ENCODE data around the gene IFT22.
A peak's percentile ranks its signal among the peaks of the same experiment; 100 is the strongest.
"Not testable (repeated sequence)": the region's sequence is repeated elsewhere in the genome, so short reads cannot be mapped to it uniquely, and the experiment has no call there.

Gene IFT22

DNA sequence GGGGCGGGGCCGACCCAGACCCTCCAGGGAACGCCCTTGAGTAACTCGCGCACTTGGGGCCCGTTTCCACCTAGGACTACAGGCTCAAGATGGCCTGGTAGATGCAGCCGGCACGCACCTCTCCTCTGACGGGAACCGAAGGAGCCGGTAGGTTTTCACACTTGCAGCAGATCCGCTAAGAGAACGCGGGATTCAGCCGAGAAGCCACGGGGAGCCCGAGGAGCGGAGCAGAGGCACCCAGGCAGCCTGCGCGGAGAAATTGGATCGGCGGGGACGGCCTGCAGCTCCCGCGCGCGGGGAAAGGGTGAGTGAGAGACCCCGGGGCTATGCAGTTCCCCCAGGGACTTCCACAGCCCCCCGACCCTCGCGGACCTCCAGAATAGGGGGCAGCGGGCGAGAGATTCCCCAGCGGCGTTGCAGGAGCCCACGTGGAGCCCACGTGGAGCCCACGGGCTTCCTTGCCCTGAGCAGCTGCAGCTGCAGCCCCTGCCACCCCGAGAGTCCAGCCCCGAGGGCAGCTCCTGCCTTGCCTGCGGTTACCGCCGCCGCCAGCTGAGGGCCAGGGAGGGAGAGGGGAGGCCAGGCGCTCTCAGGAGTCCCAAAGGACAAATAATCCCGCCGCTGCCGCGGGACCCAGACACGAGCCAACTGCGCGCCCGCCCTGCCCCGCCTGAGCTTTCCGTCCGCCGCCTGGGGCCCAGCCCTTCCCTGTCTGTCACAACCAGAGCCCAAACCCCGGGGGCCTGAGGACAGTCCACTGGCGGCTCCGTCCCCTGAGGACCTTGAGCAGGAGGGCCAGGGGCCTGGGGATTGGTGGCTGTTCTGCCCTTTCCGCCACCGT lies 13.1 kb downstream of the IFT22 start:
- peak; percentile 13 for DNase-seq

DNA sequence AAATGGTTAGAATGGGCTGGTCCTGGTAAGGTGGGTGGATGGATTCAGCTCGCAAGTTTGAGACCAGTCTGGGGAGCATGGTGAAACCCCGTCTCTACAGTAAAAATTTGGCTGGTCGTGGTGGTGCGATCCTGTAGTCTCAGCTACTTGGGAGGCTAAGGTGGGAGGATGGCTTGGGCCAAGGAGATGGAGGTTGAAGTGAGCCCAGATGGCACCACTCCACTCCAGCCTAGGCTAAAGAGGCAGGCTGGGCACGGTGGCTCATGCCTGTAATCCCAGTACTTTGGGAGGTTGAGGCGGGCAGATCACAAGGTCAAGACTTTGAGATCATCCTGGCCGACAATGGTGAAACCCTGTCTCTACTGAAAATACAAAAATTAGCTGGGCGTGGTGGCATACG lies 15.3 kb downstream of the IFT22 start:
- no peak for DNase-seq

DNA sequence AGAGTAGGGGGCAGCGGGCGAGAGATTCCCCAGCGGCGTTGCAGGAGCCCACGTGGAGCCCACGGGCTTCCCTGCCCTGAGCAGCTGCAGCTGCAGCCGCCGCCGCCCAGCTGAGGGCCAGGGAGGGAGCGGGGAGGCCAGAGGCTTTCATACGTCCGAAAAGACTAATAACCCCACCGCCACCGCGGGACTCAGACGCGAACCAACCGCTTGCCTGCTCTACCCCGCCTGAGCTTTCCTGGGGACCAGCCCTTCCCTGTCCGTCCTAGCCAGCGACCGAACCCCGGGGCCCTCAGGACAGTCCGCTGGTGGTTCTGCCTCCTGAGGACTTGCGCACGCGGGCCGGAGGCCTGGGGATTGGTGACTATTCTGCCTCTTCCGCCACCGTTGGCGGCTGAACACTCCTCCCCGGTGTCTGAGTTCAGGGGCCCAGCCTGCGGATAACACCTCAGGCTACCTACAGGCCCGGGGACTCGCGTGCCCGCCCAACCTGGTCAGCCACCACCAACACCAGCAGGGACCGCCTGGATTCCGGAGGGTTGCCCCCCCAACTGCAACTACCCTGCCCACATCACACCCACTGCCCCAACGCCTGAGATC lies 18.4 kb downstream of the IFT22 start:
- DNase-seq: no peak

DNA sequence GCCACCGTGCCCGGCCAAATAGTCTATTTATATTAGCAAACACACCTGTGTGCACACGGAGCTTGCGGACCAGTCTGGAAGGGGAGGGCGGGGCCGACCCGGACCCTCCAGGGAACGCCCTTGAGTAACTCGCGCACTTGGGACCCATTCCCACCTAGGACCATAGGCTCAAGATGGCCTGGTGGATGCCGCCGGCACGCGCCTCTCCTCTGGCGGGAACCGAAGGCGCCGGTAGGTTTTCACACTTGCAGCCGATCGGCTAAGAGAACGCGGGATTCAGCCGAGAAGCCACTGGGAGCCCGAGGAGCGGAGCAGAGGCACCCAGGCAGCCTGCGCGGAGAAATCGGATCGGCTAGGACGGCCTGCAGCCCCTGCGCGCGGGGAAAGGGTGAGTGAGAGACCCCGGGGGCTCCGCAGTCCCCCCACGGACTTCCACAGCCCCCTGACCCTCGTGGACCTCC lies 18.9 kb downstream of the IFT22 start:
- DNase-seq: no peak

DNA sequence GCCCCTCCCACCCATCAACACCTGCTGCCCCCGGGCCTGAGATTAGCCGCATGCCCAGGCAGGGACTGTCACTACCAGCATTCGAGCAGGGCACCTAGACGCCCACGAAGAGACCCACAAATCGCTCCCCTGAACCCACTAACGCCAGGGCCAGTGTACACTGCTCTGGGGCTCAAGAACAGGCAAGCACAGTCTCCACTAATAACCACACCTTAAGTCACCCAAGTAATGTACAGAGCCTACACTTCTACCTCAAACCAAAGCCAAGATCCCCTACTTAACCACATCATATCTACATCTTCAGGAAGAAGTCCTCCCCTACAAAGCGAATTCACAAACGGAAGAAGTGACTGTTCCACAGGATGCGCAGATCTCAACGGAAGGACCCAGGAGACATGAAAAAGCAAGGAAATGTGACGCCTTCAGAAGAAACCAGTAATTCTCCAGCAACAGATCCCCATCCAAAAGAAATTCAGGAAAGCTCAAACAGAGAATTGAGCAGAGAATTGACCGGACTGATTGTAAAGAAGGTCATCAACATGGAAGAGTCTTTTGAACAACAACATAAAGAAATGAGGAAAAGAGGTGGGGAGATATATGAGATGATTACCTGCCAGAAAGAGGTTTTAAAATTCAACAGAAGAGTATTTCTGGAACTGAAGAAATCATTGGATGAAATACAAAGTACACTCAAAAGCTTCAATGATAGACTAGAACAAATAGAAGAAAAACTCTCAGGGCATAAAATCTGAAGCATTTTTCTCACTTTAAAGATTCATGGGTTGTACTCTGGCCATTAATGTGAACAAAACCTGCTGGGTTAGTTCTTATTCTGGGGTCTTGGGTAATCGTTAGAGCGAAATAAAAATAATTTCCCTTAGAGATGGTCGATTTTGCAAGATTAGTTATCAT lies 20.9 kb downstream of the IFT22 start:
- no peak for DNase-seq

DNA sequence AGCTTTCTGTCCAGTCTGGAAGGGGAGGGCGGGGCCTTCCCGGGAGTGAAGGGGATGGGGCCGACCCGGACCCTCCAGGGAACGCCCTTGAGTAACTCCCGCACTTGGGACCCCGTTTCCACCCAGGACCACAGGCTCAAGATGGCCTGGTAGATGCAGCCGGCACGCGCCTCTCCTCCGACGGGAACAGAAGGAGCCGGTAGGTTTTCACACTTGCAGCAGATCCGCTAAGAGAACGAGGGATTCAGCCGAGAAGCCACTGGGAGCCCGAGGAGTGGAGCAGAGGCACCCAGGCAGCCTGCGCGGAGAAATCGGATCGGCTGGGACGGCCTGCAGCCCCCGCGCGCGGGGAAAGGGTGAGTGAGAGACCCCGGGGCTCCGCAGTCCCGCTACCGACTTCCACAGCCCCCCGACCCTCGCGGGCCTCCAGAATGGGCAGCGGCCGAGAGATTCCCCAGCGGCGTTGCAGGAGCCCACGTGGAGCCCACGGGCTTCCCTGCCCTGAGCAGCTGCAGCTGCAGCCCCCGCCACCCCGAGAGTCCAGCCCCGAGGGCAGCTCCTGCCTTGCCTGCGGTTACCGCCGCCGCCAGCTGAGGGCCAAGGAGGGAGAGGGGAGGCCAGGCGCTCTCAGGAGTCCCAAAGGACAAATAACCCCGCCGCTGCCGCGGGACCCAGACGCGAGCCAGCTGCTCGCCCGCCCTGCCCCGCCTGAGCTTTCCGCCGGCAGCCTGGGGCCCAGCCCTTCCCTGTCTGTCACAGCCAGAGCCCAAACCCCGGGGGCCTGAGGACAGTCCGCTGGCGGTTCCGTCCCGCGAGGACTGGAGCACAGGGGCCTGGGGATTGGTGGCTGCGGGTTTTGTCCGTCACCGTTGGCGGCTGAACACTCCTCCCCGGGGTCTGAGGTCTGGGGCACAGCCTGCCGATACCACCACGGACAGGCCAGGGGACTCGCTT lies 21.8 kb downstream of the IFT22 start:
- no peak for DNase-seq

DNA sequence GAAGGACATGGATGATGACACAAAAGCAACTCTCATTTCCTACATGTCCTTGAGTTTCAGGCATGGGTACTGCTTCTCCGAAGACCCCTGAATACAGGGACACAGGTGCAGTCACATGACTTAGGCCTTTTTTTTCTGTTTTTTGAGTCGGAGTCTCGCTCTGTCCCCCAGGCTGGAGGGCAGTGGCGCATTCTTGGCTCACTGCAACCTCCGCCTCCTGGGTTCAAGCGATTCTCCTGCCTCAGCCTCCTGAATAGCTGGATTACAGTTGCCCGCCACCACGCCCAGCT lies 26.8 kb downstream of the IFT22 start:
- no peak for DNase-seq

DNA sequence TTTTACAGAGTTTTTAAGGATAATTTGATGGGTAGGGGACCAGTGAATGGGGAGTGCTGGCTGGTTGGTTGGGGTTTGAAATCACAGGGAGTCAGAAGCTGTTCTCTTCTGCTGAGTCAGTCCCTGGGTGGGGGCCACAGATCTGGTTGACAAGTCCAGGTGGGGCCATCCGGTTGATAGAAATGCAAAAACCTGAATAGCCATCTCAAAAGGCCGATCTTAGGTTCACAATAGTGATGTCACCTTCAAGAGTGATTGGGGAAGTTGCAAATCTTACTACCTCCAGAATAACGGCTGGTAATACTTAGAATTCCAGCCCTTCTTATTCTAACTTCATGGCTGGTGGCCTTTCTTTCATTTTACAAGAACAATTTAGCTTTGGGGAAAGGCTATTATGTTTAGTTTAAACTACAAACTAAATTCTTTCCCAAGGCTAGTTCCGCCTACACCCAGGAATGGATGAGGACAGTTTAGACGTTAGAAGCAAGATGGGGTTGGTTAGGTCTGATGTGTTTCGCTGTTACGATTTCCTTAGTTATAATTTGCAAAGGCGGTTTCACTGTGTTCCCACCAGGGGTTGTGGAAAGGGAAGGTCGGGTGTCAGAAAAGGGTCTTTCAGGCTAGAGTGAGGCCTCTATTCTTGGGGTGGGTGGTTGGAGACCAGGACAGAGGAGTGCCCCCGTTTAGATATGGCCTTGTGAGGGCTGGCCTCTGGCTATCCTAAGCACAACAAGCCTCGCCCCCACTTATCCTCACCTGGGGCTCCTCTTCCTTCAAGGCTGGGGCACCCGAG lies 27.4 kb downstream of the IFT22 start:
- DNase-seq: no peak

DNA sequence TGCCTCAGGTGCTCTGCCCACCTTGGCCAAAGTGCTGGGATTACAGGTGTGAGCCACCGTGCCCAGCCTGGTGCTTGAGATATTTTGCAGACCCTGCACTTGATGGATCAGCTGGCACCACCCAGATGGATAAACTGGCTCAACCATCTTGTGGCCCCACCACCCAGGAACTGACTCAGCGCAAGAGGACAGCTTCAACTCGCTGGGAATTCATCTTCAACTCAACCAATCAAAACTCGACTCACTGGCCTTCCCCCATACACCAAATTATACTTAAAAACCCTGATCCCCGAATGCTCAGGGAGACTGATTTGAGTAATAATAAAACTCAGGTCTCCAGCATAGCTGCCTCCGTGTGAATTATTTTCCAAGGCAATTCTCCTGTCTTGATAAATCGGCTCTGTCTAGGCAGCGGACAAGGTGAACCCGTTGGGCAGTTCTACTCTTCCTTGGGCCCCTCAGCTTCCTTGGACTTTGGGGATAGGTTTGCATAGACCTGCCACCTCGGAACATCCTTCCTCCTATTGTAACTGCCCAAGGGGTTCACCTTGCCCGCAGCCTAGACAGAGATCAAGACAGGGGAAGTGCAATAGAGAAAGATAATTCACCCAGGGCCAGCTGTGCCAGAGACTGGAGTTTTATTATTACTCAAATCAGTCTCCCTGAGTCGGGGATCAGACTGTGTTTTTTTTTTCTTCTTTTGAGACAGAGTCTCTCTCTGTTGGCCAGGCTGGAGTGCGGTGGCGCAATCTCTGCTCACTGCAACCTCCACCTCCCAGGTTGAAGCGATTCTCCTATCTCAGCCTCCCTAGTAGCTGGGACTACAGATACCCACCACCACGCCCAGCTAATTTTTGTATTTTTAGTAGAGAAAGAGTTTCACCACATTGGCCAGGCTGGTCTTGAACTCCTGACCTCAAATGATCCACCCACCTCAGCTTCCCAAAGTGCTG lies 28.3 kb downstream of the IFT22 start:
- not testable (repeated sequence) for DNase-seq

DNA sequence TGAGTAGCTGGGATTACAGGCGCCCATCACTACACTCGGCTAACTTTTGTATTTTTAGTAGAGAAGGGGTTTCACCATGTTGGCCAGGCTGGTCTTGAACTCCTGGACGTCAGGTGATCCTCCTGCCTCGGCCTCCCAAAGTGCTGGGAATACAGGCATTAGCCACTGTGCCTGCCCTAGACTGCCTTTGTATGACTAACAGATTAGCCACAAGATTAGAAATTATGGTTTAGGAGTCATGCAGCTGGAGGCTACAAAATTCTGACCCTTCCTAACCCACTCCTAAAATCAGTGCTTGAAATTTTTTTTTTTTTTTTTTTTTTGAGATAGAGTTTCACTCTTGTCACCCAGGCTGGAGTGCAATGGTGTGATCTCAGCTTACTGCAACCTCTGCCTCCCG lies 29.0 kb downstream of the IFT22 start:
- DNase-seq: not testable (repeated sequence)

DNA sequence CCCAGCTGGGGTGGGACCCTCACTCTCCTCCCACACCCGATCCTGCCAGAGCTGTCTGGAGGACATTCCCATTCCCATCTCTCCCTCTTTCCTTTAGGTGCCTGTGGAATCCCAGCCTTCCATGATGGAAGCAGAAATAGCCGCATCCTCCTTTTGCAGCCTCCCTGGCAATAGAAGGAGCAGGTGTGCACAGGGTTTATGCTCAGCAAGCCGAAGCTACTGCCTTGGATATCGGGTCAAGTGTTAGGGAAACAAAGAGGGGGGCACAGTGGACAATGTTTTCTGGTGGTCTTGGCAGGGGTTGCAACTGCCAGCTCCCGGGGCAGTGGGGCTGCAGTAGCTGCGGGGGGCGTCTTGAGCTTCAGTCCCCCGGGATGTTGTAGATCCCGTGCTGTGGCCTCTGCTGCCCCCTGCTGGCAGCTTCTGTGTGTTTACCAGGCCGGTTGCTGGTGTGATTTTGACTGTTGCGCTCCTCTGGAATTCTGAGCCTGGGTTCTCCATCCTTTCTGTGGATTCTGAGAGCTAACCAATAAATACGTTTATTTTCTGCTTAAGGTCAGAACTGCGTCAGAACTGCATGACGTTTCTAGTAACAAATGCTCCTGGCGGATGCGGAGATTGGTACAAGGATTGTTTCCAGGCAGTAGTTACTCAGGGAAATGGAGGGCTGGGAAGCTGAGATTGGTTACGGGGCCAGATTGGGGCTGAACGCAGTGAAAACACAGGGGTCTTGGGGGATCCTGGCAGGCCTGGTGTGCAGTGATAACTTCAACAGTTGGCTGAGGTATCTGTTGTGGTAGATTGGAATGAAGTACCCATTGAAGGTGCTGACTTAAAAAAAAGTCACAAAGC lies 31.2 kb downstream of the IFT22 start:
- peak; percentile 57 for DNase-seq

DNA sequence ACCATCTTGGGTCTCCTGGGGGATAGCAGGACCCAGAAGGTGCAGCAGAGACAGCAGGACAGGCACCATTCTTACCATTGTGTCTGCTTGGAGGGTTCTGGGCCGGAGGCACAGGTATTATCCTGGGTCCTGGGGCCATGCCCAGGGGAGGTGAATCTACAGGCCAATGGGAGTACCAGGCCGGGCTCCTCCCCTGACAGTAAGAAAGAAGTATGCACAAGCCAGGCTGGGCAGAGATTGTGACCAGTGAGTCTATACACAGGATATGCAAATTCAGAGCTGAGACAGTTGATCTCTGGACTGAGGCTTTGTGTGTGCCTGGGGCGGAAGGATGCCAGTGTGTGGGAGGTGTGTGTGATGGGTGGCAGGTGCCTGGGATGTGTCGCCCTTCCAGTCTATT lies 31.9 kb downstream of the IFT22 start:
- DNase-seq: not testable (repeated sequence)

DNA sequence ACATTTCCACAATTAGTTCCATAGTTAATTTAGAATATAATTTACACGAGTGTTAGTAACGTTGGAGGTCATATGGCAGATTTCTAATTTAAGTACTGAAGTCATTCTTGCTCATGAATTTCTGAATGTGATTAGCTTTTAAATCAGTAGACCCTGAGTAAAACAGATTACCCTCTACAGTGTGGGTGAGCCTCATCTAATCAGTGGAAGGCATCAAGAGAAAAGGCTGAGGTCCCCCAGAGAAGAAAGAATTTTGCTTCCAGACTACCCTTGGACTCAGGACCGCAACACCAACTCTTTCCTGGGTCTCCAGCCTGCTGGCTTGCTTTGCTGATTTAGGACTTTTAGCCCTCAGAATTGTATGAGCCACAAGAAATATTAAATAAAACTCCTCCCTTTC lies 33.2 kb downstream of the IFT22 start:
- DNase-seq: no peak

DNA sequence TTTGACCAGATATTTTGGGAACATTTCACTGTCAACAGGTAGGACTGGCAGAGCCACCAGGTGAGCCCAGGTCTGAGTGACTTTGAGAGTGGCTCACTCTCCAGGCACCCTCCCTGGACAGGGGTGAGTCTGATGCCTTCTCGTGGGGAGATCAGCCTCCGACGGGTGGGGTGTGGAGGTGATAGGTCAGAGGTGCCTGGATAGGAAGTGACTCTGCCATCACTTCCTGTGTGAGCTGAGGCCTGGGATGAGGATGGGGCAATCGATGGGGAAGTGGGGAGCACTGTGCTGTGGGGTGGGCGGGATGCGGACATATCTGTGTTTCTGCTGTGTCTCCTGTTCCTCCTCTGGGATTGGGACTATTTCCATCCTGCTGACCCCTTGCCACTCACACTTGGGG lies 34.6 kb downstream of the IFT22 start:
- DNase-seq: no peak

DNA sequence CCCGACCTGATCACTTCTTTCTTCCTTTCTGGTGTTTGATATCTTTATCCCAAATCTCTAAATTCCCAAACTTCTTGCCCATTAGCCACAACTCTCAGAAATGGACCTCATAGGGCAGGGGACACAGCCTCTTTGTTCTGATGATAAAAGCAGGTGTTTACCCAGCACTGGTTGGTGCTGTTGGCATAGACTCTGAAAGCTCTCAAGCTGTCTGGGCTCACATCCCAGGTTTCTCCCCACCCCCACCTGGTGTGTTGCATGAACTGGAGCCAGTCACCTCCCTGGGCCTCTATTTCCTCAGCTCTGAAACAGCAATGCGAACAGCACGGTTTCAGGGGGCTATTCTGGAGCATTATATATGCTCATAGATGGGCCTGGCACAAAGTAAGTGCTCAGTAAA lies 35.7 kb downstream of the IFT22 start:
- not testable (repeated sequence) for DNase-seq

DNA sequence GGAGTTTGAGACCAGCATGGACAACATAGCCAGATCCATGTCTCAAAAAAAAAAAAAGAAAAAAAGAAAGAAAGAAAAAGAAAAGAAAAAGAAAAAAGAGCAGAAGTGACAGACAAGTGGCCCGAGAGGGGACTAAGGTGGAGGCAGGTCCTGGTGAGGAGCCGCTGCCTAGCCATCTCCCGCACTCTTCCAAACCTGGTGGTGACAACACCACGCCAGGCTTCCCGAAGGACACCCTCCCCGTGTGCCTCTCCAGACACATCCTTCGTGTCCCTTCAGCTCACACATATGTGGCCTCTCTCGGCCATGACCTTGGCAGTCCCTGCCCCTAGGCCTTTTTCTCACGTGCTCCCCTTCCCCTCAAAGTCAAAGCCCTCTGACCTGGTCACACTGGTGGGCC lies 36.4 kb downstream of the IFT22 start:
- no peak for DNase-seq

DNA sequence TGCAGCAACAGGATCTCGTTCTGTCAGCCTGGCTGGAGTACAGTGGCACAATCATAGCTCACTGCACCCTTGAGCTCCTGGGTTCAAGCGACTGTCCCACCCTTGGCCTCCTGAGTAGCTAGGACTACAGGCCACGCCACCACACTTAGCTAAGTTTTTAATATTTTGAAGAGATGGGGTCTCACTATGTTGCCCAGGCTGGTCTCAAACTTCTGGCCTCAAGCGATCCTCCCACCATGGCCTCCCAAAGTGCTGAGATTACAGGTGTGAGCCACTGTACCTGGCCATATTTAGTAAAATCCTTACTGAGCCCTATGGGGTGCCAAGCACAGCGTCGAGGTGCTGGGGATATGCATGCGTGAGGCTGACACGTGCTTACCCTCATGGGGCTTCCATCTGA lies 40.7 kb downstream of the IFT22 start:
- DNase-seq: not testable (repeated sequence)

DNA sequence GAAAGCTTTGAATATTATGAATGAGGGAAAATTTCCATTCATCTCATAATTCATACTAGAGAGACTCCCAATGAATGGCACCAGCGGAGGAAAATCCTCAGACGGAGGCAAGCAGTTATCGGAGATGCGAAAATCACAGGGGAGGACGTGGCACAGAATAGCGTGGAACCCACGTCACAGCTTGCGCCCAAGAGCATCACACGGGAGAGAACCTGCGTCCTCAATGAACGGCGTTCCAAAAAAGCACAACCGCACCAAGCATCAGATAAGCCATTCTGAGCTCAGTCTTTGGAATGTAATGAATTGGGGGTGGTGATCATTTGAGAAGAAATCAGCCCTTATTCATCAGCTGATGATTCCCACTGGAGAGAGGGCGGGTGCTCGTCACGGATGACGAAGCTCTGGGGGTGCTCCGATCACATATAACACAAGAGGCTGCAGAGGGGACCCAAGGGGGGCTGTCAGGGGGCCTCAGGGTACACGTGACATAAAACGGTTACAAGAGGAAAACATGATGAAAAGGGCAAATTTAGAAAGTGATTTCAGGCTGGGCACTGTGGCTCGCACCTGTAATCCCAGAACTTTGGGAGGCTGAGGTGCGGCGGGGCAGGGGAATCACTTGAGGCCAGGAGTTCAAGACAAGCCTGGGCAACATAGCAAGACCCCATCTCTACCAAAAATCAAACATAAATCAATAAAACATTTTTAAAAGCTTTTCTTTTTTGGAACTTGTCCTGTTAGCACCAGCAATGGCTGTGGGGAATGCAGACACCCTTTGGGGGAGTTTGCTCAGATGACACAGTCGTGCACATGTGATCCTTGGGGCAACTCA lies 42.9 kb downstream of the IFT22 start:
- no peak for DNase-seq
